ENCODE data around the gene CCDC150. TPM values are rescaled to one million over a fixed set of nuclear protein-coding genes. Genes with fewer than 3 reads are reported as not detected.

Gene CCDC150
- total RNA-seq, 4 donors from 2014 or later, result 2.4 to 10.1 (median 4.9) TPM

GRCh38 chr2:196652869-196653268 is 13.4 kb downstream of the CCDC150 start:
- Histone ChIP-seq H3K27me3 (no peaks in the 10 kb centered on the region), H3K9me3 (peaks cover 0 to 35% (median 19%) of the 10 kb centered on the region in 3 donors), H3K4me3 (no peak overlapping the region), H3K4me1 (no peaks in the 10 kb centered on the region), H3K27ac (no peak overlapping the region), H3K36me3 (no peaks in the 10 kb centered on the region)
- no peak for TF ChIP-seq POLR2A (IDR thresholded peaks at IDR 0.05)
- TF ChIP-seq CTCF (IDR thresholded peaks at IDR 0.05), result no peak
- no peak for DNase-seq
- WGBS, 2 donors, result 85 to 94% methylated on average over 1 of the region's 1 CpG
- intact Hi-C loops (cut with DNase I), result no loop called here

- Histone ChIP-seq H3K4me1 (no peaks in the 10 kb centered on the region), H3K9me3 (peaks cover 0 to 35% (median 19%) of the 10 kb centered on the region in 3 donors), H3K4me3 (no peak overlapping the region), H3K27ac (no peak overlapping the region), H3K27me3 (no peaks in the 10 kb centered on the region), H3K36me3 (no peaks in the 10 kb centered on the region)
- DNase-seq, result no peak
- 80 to 91% methylated on average over 1 of the region's 1 CpG for WGBS, 2 donors
- TF ChIP-seq POLR2A (IDR thresholded peaks at IDR 0.05) (no peak), CTCF (IDR thresholded peaks at IDR 0.05) (no peak)
- intact Hi-C loops (cut with DNase I), result no loop called here
Measured at GRCh38 chr2:196653843-196654242, 14.3 kb downstream of the CCDC150 start.

GRCh38 chr2:196655761-196656160 is 16.2 kb downstream of the CCDC150 start:
- TF ChIP-seq POLR2A (IDR thresholded peaks at IDR 0.05), result no peak
- TF ChIP-seq CTCF (IDR thresholded peaks at IDR 0.05), result no peak
- 40 to 50% methylated on average over 1 of the region's 1 CpG for WGBS, 2 donors
- Histone ChIP-seq H3K9me3 (peaks cover 0 to 23% (median 19%) of the 10 kb centered on the region in 3 donors), H3K36me3 (no peaks in the 10 kb centered on the region), H3K27ac (no peak overlapping the region), H3K4me3 (no peak overlapping the region), H3K4me1 (no peaks in the 10 kb centered on the region), H3K27me3 (no peaks in the 10 kb centered on the region)
- intact Hi-C loops (cut with DNase I), result no loop called here
- DNase-seq, result no peak

- Histone ChIP-seq H3K27me3 (no peaks in the 10 kb centered on the region), H3K27ac (no peak overlapping the region), H3K9me3 (peaks cover 0 to 7% (median 4%) of the 10 kb centered on the region in 3 donors), H3K36me3 (no peaks in the 10 kb centered on the region), H3K4me1 (no peaks in the 10 kb centered on the region), H3K4me3 (no peak overlapping the region)
- WGBS, 2 donors, result 78 to 83% methylated on average over 2 of the region's 2 CpGs
- intact Hi-C loops (cut with DNase I), result no loop called here
- no peak for TF ChIP-seq POLR2A (IDR thresholded peaks at IDR 0.05)
- no peak for TF ChIP-seq CTCF (IDR thresholded peaks at IDR 0.05)
- no peak for DNase-seq
Measured at GRCh38 chr2:196657333-196657732, 17.8 kb downstream of the CCDC150 start.

- Histone ChIP-seq H3K36me3 (no peaks in the 10 kb centered on the region), H3K4me1 (no peaks in the 10 kb centered on the region), H3K4me3 (no peak overlapping the region), H3K9me3 (no peaks in the 10 kb centered on the region), H3K27me3 (no peaks in the 10 kb centered on the region), H3K27ac (no peak overlapping the region)
- DNase-seq, result no peak
- TF ChIP-seq POLR2A (IDR thresholded peaks at IDR 0.05) (no peak), CTCF (IDR thresholded peaks at IDR 0.05) (no peak)
- 95 to 96% methylated on average over 1 of the region's 1 CpG for WGBS, 2 donors
- intact Hi-C loops (cut with DNase I), result no loop called here
Measured at GRCh38 chr2:196659844-196660243, 20.3 kb downstream of the CCDC150 start.
